HG02970 (cell line): ENCODE results near the gene PPIH.
"Not testable (repeated sequence)": the region's sequence is repeated elsewhere in the genome, so short reads cannot be mapped to it uniquely, and the experiment has no call there.

Experiments used
- ATAC-seq: cut with Tn5 transposase; IDR thresholded peaks from one replicate; pipeline ENCODE4 v1.9.1; 2021; ENCODE audit warnings: mild to moderate bottlenecking, moderate library complexity, moderate number of reproducible peaks; ENCODE audit not compliant: unreplicated experiment, low FRiP score

The PPIH gene

DNA sequence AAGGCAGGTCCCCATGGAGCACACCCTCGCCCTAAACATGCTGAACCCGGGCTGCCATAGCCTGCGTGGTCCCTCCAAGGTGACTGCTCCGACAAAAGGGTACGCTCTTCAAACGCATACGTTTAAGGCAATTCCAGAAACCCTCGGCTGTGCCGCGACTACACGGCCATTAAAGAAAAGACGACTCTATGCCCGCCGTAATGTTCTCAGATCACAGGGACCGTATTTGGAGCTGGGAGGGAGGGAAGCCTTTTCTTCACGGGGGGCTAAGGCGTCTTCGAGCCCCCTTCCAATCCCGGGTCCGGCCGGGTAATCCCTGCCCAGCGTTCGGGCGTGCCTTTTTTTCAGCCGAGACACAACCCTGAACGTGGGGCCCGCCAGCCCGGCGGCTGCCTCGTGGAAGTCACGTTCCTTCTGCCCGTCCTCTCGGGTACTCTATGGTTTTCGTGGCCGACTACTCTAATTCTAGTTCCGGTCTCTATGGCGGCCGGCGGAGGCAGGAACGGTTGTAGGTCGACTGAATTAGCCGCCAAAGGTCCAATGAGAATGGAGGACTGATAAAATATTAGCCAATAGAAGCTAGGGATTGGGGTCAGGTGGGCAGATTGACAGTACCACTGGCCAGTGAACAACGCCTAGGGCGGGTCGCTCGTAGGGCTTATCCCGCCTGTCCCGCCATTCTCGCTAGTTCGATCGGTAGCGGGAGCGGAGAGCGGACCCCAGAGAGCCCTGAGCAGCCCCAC is 23.7 kb downstream of the PPIH start, which contains the start of gene YBX1:
Gene YBX1 (plus strand): TSS at position 678 of the 743 bp plus-strand sequence. CDS start 148 bp downstream, outside the sequence.
- peak; percentile 84 for ATAC-seq

DNA sequence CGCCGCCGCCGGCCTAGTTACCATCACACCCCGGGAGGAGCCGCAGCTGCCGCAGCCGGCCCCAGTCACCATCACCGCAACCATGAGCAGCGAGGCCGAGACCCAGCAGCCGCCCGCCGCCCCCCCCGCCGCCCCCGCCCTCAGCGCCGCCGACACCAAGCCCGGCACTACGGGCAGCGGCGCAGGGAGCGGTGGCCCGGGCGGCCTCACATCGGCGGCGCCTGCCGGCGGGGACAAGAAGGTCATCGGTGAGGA is 24.2 kb downstream of the PPIH start:
- ATAC-seq = peak; percentile 26

DNA sequence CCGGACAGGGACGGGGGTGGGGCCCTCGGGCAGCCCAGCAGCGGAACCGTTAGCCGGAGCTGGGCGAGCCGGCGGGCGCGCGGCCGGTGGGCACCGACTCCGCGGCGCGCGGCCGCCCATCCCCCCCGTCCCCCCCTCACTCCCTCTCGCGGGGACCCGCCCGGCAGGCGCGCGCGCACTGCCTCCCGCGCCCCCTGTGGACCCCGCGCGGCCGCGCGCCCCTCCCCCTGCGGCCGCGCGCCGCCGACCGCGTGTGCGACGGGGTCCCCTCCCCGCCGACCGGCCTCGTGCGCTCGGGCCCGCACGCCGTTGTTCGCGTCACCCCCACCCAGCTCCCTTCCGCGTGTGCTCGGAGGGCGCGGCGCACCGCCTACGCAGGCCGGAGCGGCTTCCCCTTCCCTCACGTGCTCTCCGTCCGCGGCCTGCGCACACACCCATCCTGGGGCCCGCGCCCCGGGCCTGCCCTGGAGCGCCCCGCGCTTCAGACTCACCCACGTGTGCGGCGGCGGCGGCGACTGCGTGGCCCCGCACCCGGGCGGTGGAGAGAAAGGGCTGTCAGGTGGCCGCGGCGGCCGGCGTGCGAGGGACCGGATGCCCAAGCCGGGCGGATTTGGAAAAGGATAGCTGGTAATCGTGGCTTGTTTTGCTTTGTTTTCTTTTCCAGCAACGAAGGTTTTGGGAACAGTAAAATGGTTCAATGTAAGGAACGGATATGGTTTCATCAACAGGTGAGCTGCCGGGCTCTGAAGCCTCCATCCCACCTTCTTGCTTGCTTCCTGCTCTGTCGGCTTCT is 24.7 kb downstream of the PPIH start:
- peak; percentile 37 for ATAC-seq

DNA sequence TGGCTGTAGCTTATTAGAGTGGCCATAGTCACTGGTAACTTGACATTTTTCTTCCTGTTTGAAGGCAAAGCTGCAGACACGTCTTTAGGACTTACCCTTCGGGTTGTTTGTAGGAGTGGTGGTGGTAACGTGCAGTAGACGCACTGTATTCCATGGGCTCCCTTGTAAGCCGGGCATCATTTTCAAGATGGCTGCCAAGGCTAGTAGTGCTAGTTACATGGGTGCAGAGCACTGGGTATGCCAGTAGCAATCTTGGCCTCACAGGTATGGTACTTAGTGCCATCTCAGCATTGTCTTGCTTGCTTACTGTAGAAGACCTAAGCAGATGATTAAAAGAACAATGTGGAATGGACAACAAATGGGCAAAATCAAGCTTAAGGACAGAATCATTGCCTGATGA is 25.9 kb downstream of the PPIH start:
- no peak for ATAC-seq

GRCh38 chr1:42686418-42686817 is 28.2 kb downstream of the PPIH start:
- no peak for ATAC-seq

DNA sequence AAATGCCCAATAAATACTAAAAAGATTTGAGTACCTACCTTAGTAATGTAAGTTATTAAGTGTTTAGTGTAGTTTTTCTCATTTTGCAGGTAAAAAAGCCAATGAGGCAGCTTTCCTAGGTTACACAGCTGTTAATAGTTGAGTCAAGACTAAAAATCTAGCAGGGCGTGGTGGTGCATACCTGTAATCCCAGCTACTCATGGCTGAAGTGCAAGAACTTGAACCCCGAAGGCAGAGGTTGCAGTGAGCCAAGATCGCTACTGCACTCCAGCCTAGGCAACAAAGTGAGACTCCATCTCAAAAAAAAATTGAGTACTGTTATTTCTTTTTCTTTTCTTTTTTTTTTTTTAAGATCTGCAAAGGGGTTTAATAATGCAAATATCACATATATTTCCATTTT is 31.7 kb downstream of the PPIH start:
- no peak for ATAC-seq

- no peak for ATAC-seq
Observed at GRCh38 chr1:42690477-42691156, 32.4 kb downstream of the PPIH start.

DNA sequence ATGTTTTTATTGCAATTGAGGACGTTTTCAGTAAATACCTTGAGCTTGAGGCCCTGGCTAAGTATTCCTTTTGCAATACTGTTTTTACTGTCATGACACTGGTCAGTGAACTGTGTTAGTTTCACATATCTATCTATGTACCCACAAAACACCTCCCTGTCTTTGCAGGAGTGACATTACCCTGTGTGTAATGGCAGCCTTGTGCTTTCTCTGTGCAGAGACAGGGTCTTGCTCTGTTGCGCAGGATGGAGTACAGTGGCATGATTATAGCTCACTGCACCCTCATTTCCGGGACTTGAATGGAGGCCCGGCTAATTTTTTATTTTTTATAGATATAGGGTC is 32.9 kb downstream of the PPIH start:
- ATAC-seq = no peak

DNA sequence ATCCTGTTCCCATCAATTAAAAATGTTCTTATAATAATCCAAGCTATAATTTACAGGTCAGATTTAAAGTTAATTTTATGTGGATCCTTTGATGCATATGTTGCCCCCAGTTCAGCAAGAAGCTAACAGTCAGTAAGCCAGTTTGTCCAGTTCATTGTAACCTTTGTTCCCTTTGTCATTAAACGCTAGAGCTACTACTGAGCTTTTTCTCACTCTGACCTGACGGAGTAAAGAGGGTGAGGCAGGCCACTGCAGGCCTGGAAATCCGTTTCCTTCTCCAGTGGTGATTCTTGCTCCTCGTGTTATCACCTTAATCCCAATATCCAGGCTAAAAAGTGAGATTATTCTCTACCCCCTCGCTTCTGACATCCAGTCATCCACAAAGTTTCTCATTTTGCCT is 34.2 kb downstream of the PPIH start:
- ATAC-seq = no peak

DNA sequence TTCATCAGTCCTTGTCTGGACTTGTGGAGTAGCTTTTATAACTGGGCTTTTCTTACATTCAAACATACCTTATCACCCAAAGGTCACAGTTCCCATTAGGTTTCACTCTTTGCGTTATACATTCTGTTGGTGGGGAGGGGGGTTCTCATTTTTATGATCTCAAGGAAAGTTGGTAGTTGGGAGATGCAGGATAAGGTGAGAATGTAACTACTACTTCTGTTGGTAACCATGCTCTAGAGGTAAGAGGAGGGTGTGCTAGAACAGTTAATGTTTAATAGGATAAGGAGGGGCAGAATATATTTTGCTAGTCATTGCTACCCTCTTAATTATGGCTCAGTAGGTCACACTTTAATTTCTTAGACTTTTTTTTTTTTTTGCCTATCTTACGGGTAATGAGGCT is 34.7 kb downstream of the PPIH start:
- no peak for ATAC-seq

- no peak for ATAC-seq
Observed at GRCh38 chr1:42698081-42698813, 40.0 kb downstream of the PPIH start.

- ATAC-seq = no peak
Observed at GRCh38 chr1:42700006-42700405, 41.8 kb downstream of the PPIH start.

- no peak for ATAC-seq
Observed at GRCh38 chr1:42703888-42704464, 45.8 kb downstream of the PPIH start.

GRCh38 chr1:42712808-42713207 is 54.6 kb downstream of the PPIH start:
- ATAC-seq = not testable (repeated sequence)

DNA sequence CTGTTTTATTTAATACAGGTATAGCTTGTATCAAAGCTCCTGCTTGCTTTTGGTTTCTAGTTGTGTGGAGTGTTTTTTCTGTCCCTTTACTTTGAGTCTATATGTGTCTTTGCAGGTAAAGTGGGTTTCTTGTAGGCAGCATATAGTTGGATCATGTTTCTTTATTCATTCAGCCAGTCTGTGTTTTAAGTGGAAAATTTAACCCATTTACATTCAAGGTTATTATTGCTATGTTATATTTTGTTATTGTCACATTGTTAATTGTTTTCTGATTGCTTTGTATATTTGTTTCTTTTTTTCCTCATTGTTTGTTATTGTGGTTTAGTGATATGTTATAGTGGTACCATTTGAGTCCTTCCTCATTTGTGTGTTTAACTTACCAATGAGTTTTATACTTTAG is 55.1 kb downstream of the PPIH start:
- ATAC-seq = no peak

GRCh38 chr1:42714441-42714840 is 56.2 kb downstream of the PPIH start:
- not testable (repeated sequence) for ATAC-seq

DNA sequence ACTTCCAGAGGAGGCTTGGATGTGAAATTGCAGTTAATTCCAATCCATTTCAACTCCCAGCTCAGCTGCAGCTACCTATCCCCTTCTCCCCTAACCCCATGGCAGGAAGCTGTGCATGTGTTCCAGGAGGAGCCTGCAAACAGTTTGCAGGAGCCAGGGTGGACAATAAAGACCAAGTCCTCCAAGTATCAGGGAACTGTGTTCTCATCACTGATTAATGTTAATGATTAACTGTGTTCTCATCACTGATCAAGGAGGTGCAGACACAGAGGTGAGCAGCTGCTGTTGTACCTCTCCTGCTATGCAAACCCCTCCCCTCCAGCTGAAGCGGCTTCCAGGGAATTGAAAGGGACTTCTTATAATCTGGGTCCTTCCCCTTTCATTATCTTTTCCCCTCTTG is 62.6 kb downstream of the PPIH start:
- ATAC-seq = no peak

GRCh38 chr1:42721926-42722325 is 63.7 kb downstream of the PPIH start:
- no peak for ATAC-seq

DNA sequence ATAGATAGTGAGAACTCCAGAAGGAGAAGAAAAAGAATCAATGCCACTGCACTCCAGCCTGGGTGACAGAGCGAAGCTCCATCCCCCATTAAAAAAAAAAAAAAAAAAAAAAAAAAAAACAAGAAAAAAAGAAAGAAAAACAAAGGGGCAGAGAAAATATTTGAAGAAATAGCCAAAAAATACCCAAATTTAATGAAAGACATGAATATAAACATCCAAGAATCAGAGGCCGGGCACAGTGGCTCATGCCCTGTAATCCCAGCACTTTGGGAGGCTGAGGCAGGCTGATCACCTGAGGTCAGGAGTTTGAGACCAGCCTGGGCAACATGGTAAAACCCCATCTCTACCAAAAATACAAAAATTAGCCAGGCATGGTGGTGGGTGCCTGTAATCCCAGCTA is 64.2 kb downstream of the PPIH start:
- not testable (repeated sequence) for ATAC-seq

DNA sequence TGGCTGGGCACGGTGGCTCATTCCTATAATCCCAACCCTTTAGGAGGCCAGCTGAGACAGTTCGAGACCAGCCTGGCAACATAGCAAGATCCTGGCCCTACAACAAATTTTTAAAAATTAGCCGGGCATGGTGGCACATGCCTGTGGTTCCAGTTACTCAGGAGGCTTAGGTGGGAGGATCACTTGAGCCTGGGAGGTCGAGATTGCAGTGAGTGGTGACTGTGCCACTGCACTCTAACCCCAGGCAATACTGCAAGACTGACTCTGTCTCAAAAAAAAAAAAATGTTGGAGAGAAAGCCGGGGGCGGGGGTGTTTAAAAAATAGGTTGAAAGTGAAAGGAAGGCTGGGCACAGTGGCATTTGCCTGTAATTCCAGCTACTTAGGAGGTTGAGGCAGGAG is 65.3 kb downstream of the PPIH start:
- ATAC-seq = no peak

DNA sequence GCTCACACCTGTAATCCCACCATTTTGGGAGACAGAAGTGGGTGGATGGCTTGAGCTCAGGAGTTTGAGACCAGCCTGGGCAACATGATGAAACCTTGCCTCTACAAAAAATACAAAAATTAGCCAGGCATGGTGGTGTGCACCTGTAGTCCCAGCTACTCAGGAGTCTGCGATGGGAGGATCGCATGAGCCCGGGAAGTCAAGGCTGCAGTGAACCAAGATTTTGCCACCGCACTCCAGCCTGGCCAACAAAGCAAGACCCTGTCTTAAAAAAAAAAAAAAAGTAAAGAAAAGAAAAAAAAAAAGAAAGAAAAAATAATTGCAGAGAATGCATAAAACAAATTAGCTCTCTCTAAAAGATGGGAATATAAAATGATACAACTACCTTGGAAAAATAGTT is 67.6 kb downstream of the PPIH start:
- not testable (repeated sequence) for ATAC-seq
